IMR-90 (cell line): Measurements from ENCODE around the gene BDNF. TPM values are rescaled to one million over a fixed set of nuclear protein-coding genes. Genes with fewer than 3 reads are reported as not detected.

Experiments used
- ATAC-seq: fragments of 200-7000 bp; cut with Tn5 transposase; 2 replicates; pipeline ENCODE4 v1.9.1; 2020; ENCODE audit warnings: low read depth, mild to moderate bottlenecking, moderate library complexity
- BruUV-seq: library from RNA; stranded (reverse); fragments of 400-500 nt; replicated peaks from 2 replicates; lab custom pipeline; 2021; lab: Mats Ljungman, UMichigan
- CTCF ChIA-PET: fragments of 300-600 bp; formaldehyde crosslinking; extraction: SDS; loops from one replicate; lab custom pipeline; 2021; ENCODE audit warnings: antibody characterized with exemption; lab: Yijun Ruan, JAX
- POLR2A ChIA-PET: fragments of 300-600 bp; sonication (Branson Sonifier 250); formaldehyde crosslinking; loops from one replicate; lab custom pipeline; 2022; ENCODE audit warnings: antibody characterized with exemption; ENCODE audit not compliant: unreplicated experiment; lab: Charles Lee
- DNase-seq: peaks from one replicate; pipeline ENCODE4 v3.0.0; 2013
- H2AFZ ChIP-seq: replicated peaks from 2 replicates; pipeline ENCODE3; 2013; ENCODE audit warnings: low read length, mild to moderate bottlenecking; ENCODE audit not compliant: poor library complexity
- H2AK5ac ChIP-seq: 2 replicates; pipeline ENCODE4 v1.6.1; 2013; ENCODE audit warnings: low read depth, low read length, inconsistent platforms
- H2AK9ac ChIP-seq: replicated peaks from 2 replicates; pipeline ENCODE3; 2013; ENCODE audit warnings: mild to moderate bottlenecking, low read depth, low read length, moderate library complexity; ENCODE audit not compliant: poor library complexity
- H2BK120ac ChIP-seq: 2 replicates; pipeline ENCODE4 v1.6.1; 2013; ENCODE audit warnings: low read depth, low read length, inconsistent platforms
- H2BK15ac ChIP-seq: 3 replicates; pipeline ENCODE4 v1.6.1; 2013; ENCODE audit warnings: low read depth, low read length, inconsistent platforms
- H2BK20ac ChIP-seq: 2 replicates; pipeline ENCODE4 v1.6.1; 2013; ENCODE audit warnings: low read depth, mild to moderate bottlenecking, inconsistent platforms, low read length, moderate library complexity
- H2BK5ac ChIP-seq: 2 replicates; pipeline ENCODE4 v1.6.1; 2013; ENCODE audit warnings: mild to moderate bottlenecking, low read depth, low read length, inconsistent platforms; ENCODE audit not compliant: poor library complexity, severe bottlenecking
- H3K14ac ChIP-seq: replicated peaks from 2 replicates; pipeline ENCODE4 v1.6.1; 2013; ENCODE audit warnings: low read depth, low read length, inconsistent platforms
- H3K18ac ChIP-seq: 2 replicates; pipeline ENCODE4 v1.6.1; 2013; ENCODE audit warnings: low read depth, low read length, control low read depth
- H3K23ac ChIP-seq: 2 replicates; pipeline ENCODE4 v1.6.1; 2013; ENCODE audit warnings: low read depth, low read length, inconsistent platforms
- H3K27ac ChIP-seq: 2 replicates; pipeline ENCODE4 v1.5.1; 2013; ENCODE audit warnings: mild to moderate bottlenecking, control low read depth, low read length; ENCODE audit not compliant: insufficient read depth
- H3K27me3 ChIP-seq: 2 replicates; pipeline ENCODE4 v1.6.1; 2013; ENCODE audit warnings: low read length; ENCODE audit not compliant: control insufficient read depth, insufficient read depth
- H3K36me3 ChIP-seq: 2 replicates; pipeline ENCODE4 v1.6.1; 2013; ENCODE audit warnings: low read length, mixed read lengths; ENCODE audit not compliant: control insufficient read depth, insufficient read depth
- H3K4ac ChIP-seq: 2 replicates; pipeline ENCODE4 v1.6.1; 2013; ENCODE audit warnings: low read depth, low read length, inconsistent platforms
- H3K4me1 ChIP-seq: 2 replicates; pipeline ENCODE4 v1.6.1; 2013; ENCODE audit warnings: low read length, mixed read lengths; ENCODE audit not compliant: control insufficient read depth, insufficient read depth
- H3K4me2 ChIP-seq: 2 replicates; pipeline ENCODE4 v1.6.1; 2013; ENCODE audit warnings: low read depth, mild to moderate bottlenecking, control low read depth, low read length, moderate library complexity
- H3K4me3 ChIP-seq: 2 replicates; pipeline ENCODE4 v1.5.1; 2013; ENCODE audit warnings: low read depth, mild to moderate bottlenecking, control low read depth, low read length, moderate library complexity; ENCODE audit not compliant: insufficient read depth
- H3K56ac ChIP-seq: 2 replicates; pipeline ENCODE4 v1.6.1; 2013; ENCODE audit warnings: low read length, inconsistent platforms; ENCODE audit not compliant: insufficient read depth; ENCODE audit errors: extremely low read depth
- H3K79me1 ChIP-seq, 2 experiments: 2 replicates each; pipeline ENCODE4 v1.6.1; 2013; ENCODE audit warnings: low read length in 2 of 2, inconsistent platforms in 1 of 2, low read depth in 1 of 2
- H3K9ac ChIP-seq: 2 replicates; pipeline ENCODE4 v1.6.1; 2013; ENCODE audit warnings: low read depth, low read length, control low read depth
- H3K9me1 ChIP-seq: 2 replicates; pipeline ENCODE4 v1.6.1; 2013; ENCODE audit warnings: low read length, inconsistent platforms; ENCODE audit not compliant: insufficient read depth
- H3K9me3 ChIP-seq: 2 replicates; pipeline ENCODE4 v1.6.1; 2013; ENCODE audit warnings: low read length; ENCODE audit not compliant: control insufficient read depth, insufficient read depth
- H4K20me1 ChIP-seq: 2 replicates; pipeline ENCODE4 v1.6.1; 2013; ENCODE audit warnings: low read length, inconsistent platforms; ENCODE audit not compliant: insufficient read depth
- H4K5ac ChIP-seq: 2 replicates; pipeline ENCODE4 v1.6.1; 2013; ENCODE audit warnings: mild to moderate bottlenecking, low read depth, low read length, control low read depth
- H4K8ac ChIP-seq, 2 experiments: 2 replicates each; pipeline ENCODE4 v1.6.1; 2013; ENCODE audit warnings: low read depth in 2 of 2, low read length in 2 of 2, control low read depth in 1 of 2, inconsistent platforms in 1 of 2
- H4K91ac ChIP-seq: 2 replicates; pipeline ENCODE4 v1.6.1; 2013; ENCODE audit warnings: low read depth, low read length, inconsistent platforms; ENCODE audit not compliant: insufficient read depth
- BHLHE40 ChIP-seq: fragments of 150-350 bp; IDR thresholded peaks from 2 replicates; pipeline ENCODE4 v1.6.1; 2016; ENCODE audit warnings: mild to moderate bottlenecking, low read depth, low read length
- CEBPB ChIP-seq: IDR thresholded peaks from 2 replicates; pipeline ENCODE4 v1.6.1; 2012; ENCODE audit warnings: low read depth, low read length, improper control_type of control experiment
- CHD1 ChIP-seq: IDR thresholded peaks from 2 replicates; pipeline ENCODE4 v1.6.1; 2012; ENCODE audit warnings: low read depth, low read length, improper control_type of control experiment
- CTCF ChIP-seq: conservative IDR thresholded peaks from 2 replicates; pipeline ENCODE4 v1.5.1; 2012; ENCODE audit warnings: mild to moderate bottlenecking, low read depth, low read length, improper control_type of control experiment
- ELK1 ChIP-seq: fragments of 150-350 bp; IDR thresholded peaks from 2 replicates; pipeline ENCODE4 v1.6.1; 2016; ENCODE audit warnings: low read depth, mild to moderate bottlenecking, low read length, moderate library complexity, borderline replicate concordance
- FOS ChIP-seq: fragments of 150-350 bp; IDR thresholded peaks from 2 replicates; pipeline ENCODE4 v1.6.1; 2016; ENCODE audit warnings: low read depth, low read length
- MAFK ChIP-seq: IDR thresholded peaks from 2 replicates; pipeline ENCODE4 v1.6.1; 2012; ENCODE audit warnings: low read depth, low read length, improper control_type of control experiment
- MAZ ChIP-seq: IDR thresholded peaks from 2 replicates; pipeline ENCODE4 v1.6.1; 2012; ENCODE audit warnings: low read depth, mild to moderate bottlenecking, low read length, improper control_type of control experiment, moderate library complexity, borderline replicate concordance
- MXI1 ChIP-seq: IDR thresholded peaks from 2 replicates; pipeline ENCODE4 v1.6.1; 2012; ENCODE audit warnings: low read depth, mild to moderate bottlenecking, low read length, moderate library complexity, borderline replicate concordance
- NFE2L2 ChIP-seq: fragments of 150-350 bp; IDR thresholded peaks from 2 replicates; pipeline ENCODE4 v1.6.1; 2016; ENCODE audit warnings: low read depth, mild to moderate bottlenecking, low read length
- POLR2A ChIP-seq: IDR thresholded peaks from 2 replicates; pipeline ENCODE4 v1.6.1; 2012; ENCODE audit warnings: mild to moderate bottlenecking, low read depth, low read length
- RAD21 ChIP-seq: IDR thresholded peaks from 2 replicates; pipeline ENCODE4 v1.6.1; 2012; ENCODE audit warnings: low read length, improper control_type of control experiment
- RCOR1 ChIP-seq: IDR thresholded peaks from 2 replicates; pipeline ENCODE4 v1.6.1; 2012; ENCODE audit warnings: mild to moderate bottlenecking, low read length, improper control_type of control experiment; ENCODE audit not compliant: insufficient replicate concordance
- RFX5 ChIP-seq: IDR thresholded peaks from 2 replicates; pipeline ENCODE4 v1.8.0; 2012; ENCODE audit warnings: low read depth, mild to moderate bottlenecking, low read length, moderate library complexity
- USF2 ChIP-seq: fragments of 150-350 bp; IDR thresholded peaks from 2 replicates; pipeline ENCODE4 v1.6.1; 2017; ENCODE audit warnings: mild to moderate bottlenecking, antibody characterized with exemption, low read length, low read depth
- WGBS, 2 experiments: methylation state at CpG; one replicate each; pipeline versions ENCODE4 v1.1.5 to v1.1.7; 2013; ENCODE audit warnings: missing lambda C conversion rate in 2 of 2; ENCODE audit not compliant: insufficient read length in 1 of 2; ENCODE audit errors: extremely low coverage in 2 of 2; 5-methylcytosine and 5-hydroxymethylcytosine counted together
- dilution Hi-C: fragments of 300-500 bp; cut with HindIII; formaldehyde crosslinking; loops from one replicate; pipeline ENCODE4 v1.14.3; 2018; ENCODE audit warnings: low sequenced_read_pairs; ENCODE audit not compliant: unreplicated experiment
- in situ Hi-C: fragments of 300-500 bp; cut with MboI; formaldehyde crosslinking; loops from 3 replicates; pipeline ENCODE4 v1.14.3; 2019; ENCODE audit warnings: low sequenced_read_pairs, inconsistent platforms, mixed read lengths
- intact Hi-C: fragments of 100-400 bp; cut with micrococcal nuclease; formaldehyde crosslinking; loops from 2 replicates; pipeline ENCODE4 v1.10.0; 2022
- polyA plus RNA-seq, 3 experiments: library from polyadenylated mRNA; depleted of rRNA; stranded (reverse); fragments of >200 nt; gene quantifications; 2 replicates each; pipeline ENCODE4 v1.2.3, GENCODE V29; 2012; ENCODE audit warnings: low replicate concordance in 1 of 3
- total RNA-seq: library from RNA; depleted of rRNA; stranded (reverse); fragments of >200 nt; gene quantifications from 2 replicates; pipeline ENCODE4 v1.2.3, GENCODE V29; 2012

BDNF gene
- total and polyA plus RNA-seq, 2 of the 4 experiments (the other 2 are of a cell fraction), result 94.8 to 152 TPM

GRCh38 chr11:27608951-27609350 is 91.3 kb downstream of the BDNF start:
- no peaks in the 10 kb centered on the region for H3K9me1 ChIP-seq
- H3K4me2 ChIP-seq, result no peak overlapping the region
- H3K4me3 ChIP-seq, result no peak overlapping the region
- WGBS, 2 experiments, result no CpG with 5 or more reads among the region's 2 CpGs
- H2AFZ ChIP-seq, result no peak overlapping the region
- no peak overlapping the region for H3K23ac ChIP-seq
- H2BK120ac ChIP-seq, result no peak overlapping the region
- H3K4me1 ChIP-seq, result peaks cover 2% of the 10 kb centered on the region
- H2AK5ac ChIP-seq, result no peak overlapping the region
- no peaks in the 10 kb centered on the region for H4K20me1 ChIP-seq
- intact Hi-C loops, result no loop called here
- H4K5ac ChIP-seq, result no peak overlapping the region
- no peak overlapping the region for H4K91ac ChIP-seq
- H3K36me3 ChIP-seq, result no peaks in the 10 kb centered on the region
- TF ChIP-seq CTCF (no peak), USF2 (no peak), MXI1 (no peak), RFX5 (no peak), BHLHE40 (no peak), CHD1 (no peak), NFE2L2 (no peak), ELK1 (no peak), RCOR1 (no peak), MAFK (no peak), RAD21 (no peak), CEBPB (no peak), POLR2A (no peak), MAZ (no peak), FOS (no peak)
- no peak overlapping the region for H3K4ac ChIP-seq
- no peak overlapping the region for H2BK5ac ChIP-seq
- DNase-seq, result no peak
- no peak overlapping the region for H2BK15ac ChIP-seq
- H3K9me3 ChIP-seq, result no peaks in the 10 kb centered on the region
- POLR2A ChIA-PET, result no interaction called here
- H4K8ac ChIP-seq, result no peak overlapping the region
- H2AK9ac ChIP-seq, result no peak overlapping the region
- no peak overlapping the region for H3K56ac ChIP-seq
- ATAC-seq, result no peak
- in situ Hi-C loops, result no loop called here
- CTCF ChIA-PET, result no interaction called here
- H3K9ac ChIP-seq, result no peak overlapping the region
- no peak overlapping the region for H3K27ac ChIP-seq
- dilution Hi-C loops, result no loop called here
- no peaks in the 10 kb centered on the region for H3K27me3 ChIP-seq
- no peak overlapping the region for H3K14ac ChIP-seq
- H2BK20ac ChIP-seq, result no peak overlapping the region
- no TSS peak for BruUV-seq
- H3K18ac ChIP-seq, result no peak overlapping the region
- H3K79me1 ChIP-seq, result no peaks in the 10 kb centered on the region
